ENCODE measurements around the gene ANXA11. TPM values are rescaled to one million over a fixed set of nuclear protein-coding genes. Genes with fewer than 3 reads are reported as not detected.

Gene ANXA11
- total and polyA plus RNA-seq, 2 experiments from 2014 or later: 42.3 to 70.0 TPM

DNA sequence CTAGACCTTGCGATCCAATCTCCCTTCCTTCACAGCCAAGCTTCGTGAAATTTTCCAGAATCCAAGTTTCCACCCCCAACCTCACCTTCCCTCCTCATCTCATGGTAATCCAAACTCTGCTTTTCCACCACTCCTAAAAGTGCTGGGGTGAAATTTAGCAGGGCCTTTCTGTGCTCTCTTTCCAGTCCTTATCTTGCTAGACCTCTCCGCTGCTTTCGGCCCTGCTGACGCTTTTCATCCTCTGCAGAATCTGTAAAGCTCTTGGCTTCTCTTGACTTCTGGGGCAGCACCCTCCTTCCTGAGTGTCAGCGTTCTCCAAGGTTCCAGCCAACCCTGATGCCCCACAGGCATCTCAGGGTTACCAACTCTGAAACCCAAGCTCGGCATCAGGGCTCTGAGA lies 65.1 kb downstream of the ANXA11 start (continued):
- TF ChIP-seq STAT1 (IDR thresholded peaks at IDR 0.05; ENCODE audit: unreplicated experiment) (no peak), ZNF331 (CRISPR knock-in tag; IDR thresholded peaks at IDR 0.05; ENCODE audit: low read depth) (no peak), EZH2phosphoT487 (IDR thresholded peaks at IDR 0.05; ENCODE audit: unreplicated experiment) (no peak), POLR2AphosphoS5 (IDR thresholded peaks at IDR 0.05; ENCODE audit: low read depth) (no peak), ZNF114 (CRISPR knock-in tag; IDR thresholded peaks at IDR 0.05) (no peak)
- TF ChIP-seq, protein P1, sequence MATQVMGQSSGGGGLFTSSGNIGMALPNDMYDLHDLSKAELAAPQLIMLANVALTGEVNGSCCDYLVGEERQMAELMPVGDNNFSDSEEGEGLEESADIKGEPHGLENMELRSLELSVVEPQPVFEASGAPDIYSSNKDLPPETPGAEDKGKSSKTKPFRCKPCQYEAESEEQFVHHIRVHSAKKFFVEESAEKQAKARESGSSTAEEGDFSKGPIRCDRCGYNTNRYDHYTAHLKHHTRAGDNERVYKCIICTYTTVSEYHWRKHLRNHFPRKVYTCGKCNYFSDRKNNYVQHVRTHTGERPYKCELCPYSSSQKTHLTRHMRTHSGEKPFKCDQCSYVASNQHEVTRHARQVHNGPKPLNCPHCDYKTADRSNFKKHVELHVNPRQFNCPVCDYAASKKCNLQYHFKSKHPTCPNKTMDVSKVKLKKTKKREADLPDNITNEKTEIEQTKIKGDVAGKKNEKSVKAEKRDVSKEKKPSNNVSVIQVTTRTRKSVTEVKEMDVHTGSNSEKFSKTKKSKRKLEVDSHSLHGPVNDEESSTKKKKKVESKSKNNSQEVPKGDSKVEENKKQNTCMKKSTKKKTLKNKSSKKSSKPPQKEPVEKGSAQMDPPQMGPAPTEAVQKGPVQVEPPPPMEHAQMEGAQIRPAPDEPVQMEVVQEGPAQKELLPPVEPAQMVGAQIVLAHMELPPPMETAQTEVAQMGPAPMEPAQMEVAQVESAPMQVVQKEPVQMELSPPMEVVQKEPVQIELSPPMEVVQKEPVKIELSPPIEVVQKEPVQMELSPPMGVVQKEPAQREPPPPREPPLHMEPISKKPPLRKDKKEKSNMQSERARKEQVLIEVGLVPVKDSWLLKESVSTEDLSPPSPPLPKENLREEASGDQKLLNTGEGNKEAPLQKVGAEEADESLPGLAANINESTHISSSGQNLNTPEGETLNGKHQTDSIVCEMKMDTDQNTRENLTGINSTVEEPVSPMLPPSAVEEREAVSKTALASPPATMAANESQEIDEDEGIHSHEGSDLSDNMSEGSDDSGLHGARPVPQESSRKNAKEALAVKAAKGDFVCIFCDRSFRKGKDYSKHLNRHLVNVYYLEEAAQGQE (IDR thresholded peaks at IDR 0.05; ENCODE audit: unreplicated experiment): no peak
- TF ChIP-seq, protein P2, sequence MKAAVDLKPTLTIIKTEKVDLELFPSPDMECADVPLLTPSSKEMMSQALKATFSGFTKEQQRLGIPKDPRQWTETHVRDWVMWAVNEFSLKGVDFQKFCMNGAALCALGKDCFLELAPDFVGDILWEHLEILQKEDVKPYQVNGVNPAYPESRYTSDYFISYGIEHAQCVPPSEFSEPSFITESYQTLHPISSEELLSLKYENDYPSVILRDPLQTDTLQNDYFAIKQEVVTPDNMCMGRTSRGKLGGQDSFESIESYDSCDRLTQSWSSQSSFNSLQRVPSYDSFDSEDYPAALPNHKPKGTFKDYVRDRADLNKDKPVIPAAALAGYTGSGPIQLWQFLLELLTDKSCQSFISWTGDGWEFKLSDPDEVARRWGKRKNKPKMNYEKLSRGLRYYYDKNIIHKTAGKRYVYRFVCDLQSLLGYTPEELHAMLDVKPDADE (IDR thresholded peaks at IDR 0.05): no peak

GRCh38 chr10:80139265-80139664 lies 66.1 kb downstream of the ANXA11 start:
- Mint-ChIP-seq H3K9me3 (no peaks in the 10 kb centered on the region), H3K27ac (no peak overlapping the region), H3K27me3 (ENCODE audit: insufficient read depth, low read depth, poor library complexity) (peaks cover 8% of the 10 kb centered on the region), H3K36me3 (ENCODE audit: low read depth) (no peaks in the 10 kb centered on the region), H3K4me1 (peaks cover 7% of the 10 kb centered on the region), H3K4me3 (no peak overlapping the region)
- Histone ChIP-seq H2AFZ (no peak overlapping the region), H3K36me3 (ENCODE audit: insufficient read depth) (no peaks in the 10 kb centered on the region), H3F3A (replicated peaks; ENCODE audit: low read depth) (no peaks in the 10 kb centered on the region), H3K9me2 (ENCODE audit: insufficient read depth) (no peaks in the 10 kb centered on the region), H3K4me3 (no peak overlapping the region), H4K20me1 (replicated peaks; ENCODE audit: insufficient read depth) (no peaks in the 10 kb centered on the region), H3K27ac (ENCODE audit: low read depth) (no peak overlapping the region), H3K27me3 (ENCODE audit: insufficient read depth) (0 out of 2 replicates have a peak, but pooled peaks cover under 1% of the 10 kb centered on the region), H3K79me2 (replicated peaks; ENCODE audit: insufficient read depth) (no peaks in the 10 kb centered on the region), H3K4me1 (ENCODE audit: insufficient read depth) (no peaks in the 10 kb centered on the region), H3K4me2 (no peak overlapping the region)
- no peak for DNase-seq (ENCODE audit: low spot score)
- ATAC-seq: no peak
- TF ChIP-seq POLR2AphosphoS5 (IDR thresholded peaks at IDR 0.05; ENCODE audit: low read depth): no peak

- no peaks in the 10 kb centered on the region for H4K20me1 ChIP-seq (replicated peaks; ENCODE audit: insufficient read depth)
- no peak overlapping the region for H2AFZ ChIP-seq
- Mint-ChIP-seq H3K4me1 (peaks cover 13% of the 10 kb centered on the region), H3K27me3 (ENCODE audit: insufficient read depth, low read depth, poor library complexity) (peaks cover 16% of the 10 kb centered on the region), H3K36me3 (ENCODE audit: low read depth) (no peaks in the 10 kb centered on the region), H3K4me3 (no peak overlapping the region), H3K27ac (no peak overlapping the region), H3K9me3 (no peaks in the 10 kb centered on the region)
- peaks cover 14% of the 10 kb centered on the region for H3K27me3 ChIP-seq (ENCODE audit: insufficient read depth)
- H3K4me2 ChIP-seq: no peak overlapping the region
- DNase-seq (ENCODE audit: low spot score): no peak
- H3K9me2 ChIP-seq (ENCODE audit: insufficient read depth): no peaks in the 10 kb centered on the region
- H3K36me3 ChIP-seq (ENCODE audit: insufficient read depth): no peaks in the 10 kb centered on the region
- peaks cover 4% of the 10 kb centered on the region; the same call in 1 of the 2 replicates for H3K4me1 ChIP-seq (ENCODE audit: insufficient read depth)
- H3F3A ChIP-seq (replicated peaks; ENCODE audit: low read depth): no peaks in the 10 kb centered on the region
- no peak overlapping the region for H3K4me3 ChIP-seq
- no peaks in the 10 kb centered on the region for H3K79me2 ChIP-seq (replicated peaks; ENCODE audit: insufficient read depth)
- H3K27ac ChIP-seq (ENCODE audit: low read depth): no peak overlapping the region
- no peak for ATAC-seq
- TF ChIP-seq CREB1 (CRISPR knock-in tag; IDR thresholded peaks at IDR 0.05; ENCODE audit: low read depth) (no peak), EZH2phosphoT487 (IDR thresholded peaks at IDR 0.05; ENCODE audit: unreplicated experiment) (no peak), POLR2AphosphoS5 (IDR thresholded peaks at IDR 0.05; ENCODE audit: low read depth) (no peak), JUNB (IDR thresholded peaks at IDR 0.05; ENCODE audit: unreplicated experiment) (no peak), NANOG (IDR thresholded peaks at IDR 0.05; ENCODE audit: borderline replicate concordance) (no peak), STAT1 (IDR thresholded peaks at IDR 0.05; ENCODE audit: unreplicated experiment) (no peak), EZH2 (IDR thresholded peaks at IDR 0.05; ENCODE audit: low read depth, unreplicated experiment) (no peak)
- TF ChIP-seq, protein P1 (IDR thresholded peaks at IDR 0.05; ENCODE audit: unreplicated experiment): no peak
- TF ChIP-seq, protein P2 (IDR thresholded peaks at IDR 0.05): no peak
Observed at GRCh38 chr10:80137920-80138319, 67.4 kb downstream of the ANXA11 start.

Data from GM23338 (cell line).